Activated CD8-positive, alpha-beta T cell treated with anti-CD3 and anti-CD28 coated beads for 36 hours (primary cell): ENCODE data around the gene PDGFC. TPM values are rescaled to one million over a fixed set of nuclear protein-coding genes. Genes with fewer than 3 reads are reported as not detected.

Experiments
- ATAC-seq: fragments of 200-7000 bp; cut with Tn5 transposase; one replicate; pipeline ENCODE4 v1.10.0; 2021; ENCODE audit warnings: mild to moderate bottlenecking, moderate library complexity
- CTCF ChIA-PET: fragments of 350-600 bp; sonication (Branson Sonifier 250); formaldehyde crosslinking; loops from one replicate; lab custom pipeline; 2021; ENCODE audit warnings: antibody characterized with exemption; lab: Charles Lee
- POLR2A ChIA-PET: fragments of 350-600 bp; sonication (Branson Sonifier 250); formaldehyde crosslinking; loops from one replicate; lab custom pipeline; 2021; ENCODE audit warnings: antibody characterized with exemption; lab: Charles Lee
- DNase-seq: peaks from one replicate; pipeline ENCODE4 v3.0.0-alpha.2; 2020
- H3K27ac Mint-ChIP-seq: one replicate; pipeline ENCODE4 v1.8.0; 2021; ENCODE audit warnings: mild to moderate bottlenecking, mixed read lengths
- H3K27me3 Mint-ChIP-seq: one replicate; pipeline ENCODE4 v1.8.0; 2021; ENCODE audit warnings: mixed read lengths
- H3K36me3 Mint-ChIP-seq: one replicate; pipeline ENCODE4 v1.8.0; 2021; ENCODE audit warnings: low read depth, mixed read lengths
- H3K4me1 Mint-ChIP-seq: one replicate; pipeline ENCODE4 v1.8.0; 2021; ENCODE audit warnings: low read depth, mixed read lengths
- H3K4me3 Mint-ChIP-seq: one replicate; pipeline ENCODE4 v1.8.0; 2021; ENCODE audit warnings: mild to moderate bottlenecking, moderate library complexity, mixed read lengths
- H3K9me3 Mint-ChIP-seq: one replicate; pipeline ENCODE4 v1.8.0; 2021; ENCODE audit warnings: mixed read lengths
- intact Hi-C: fragments of 100-400 bp; cut with micrococcal nuclease; formaldehyde crosslinking; loops from one replicate; pipeline ENCODE4 v1.10.0; 2022
- total RNA-seq, 2 experiments: library from RNA; stranded (reverse); gene quantifications; one replicate each; pipeline ENCODE4 v1.2.3, GENCODE V29; 2021
- TF ChIP-seq, protein P1 (sequence below): fragments of 200-600 bp; IDR thresholded peaks from one replicate; pipeline ENCODE4 v1.8.0; 2022; ENCODE audit warnings: antibody characterized with exemption, mild to moderate bottlenecking

PDGFC gene
- total RNA-seq, 2 experiments from 2014 or later: not detected

GRCh38 chr4:156948738-156949137, 22.9 kb downstream of the PDGFC start:
- ATAC-seq: no peak
- TF ChIP-seq, protein P1, sequence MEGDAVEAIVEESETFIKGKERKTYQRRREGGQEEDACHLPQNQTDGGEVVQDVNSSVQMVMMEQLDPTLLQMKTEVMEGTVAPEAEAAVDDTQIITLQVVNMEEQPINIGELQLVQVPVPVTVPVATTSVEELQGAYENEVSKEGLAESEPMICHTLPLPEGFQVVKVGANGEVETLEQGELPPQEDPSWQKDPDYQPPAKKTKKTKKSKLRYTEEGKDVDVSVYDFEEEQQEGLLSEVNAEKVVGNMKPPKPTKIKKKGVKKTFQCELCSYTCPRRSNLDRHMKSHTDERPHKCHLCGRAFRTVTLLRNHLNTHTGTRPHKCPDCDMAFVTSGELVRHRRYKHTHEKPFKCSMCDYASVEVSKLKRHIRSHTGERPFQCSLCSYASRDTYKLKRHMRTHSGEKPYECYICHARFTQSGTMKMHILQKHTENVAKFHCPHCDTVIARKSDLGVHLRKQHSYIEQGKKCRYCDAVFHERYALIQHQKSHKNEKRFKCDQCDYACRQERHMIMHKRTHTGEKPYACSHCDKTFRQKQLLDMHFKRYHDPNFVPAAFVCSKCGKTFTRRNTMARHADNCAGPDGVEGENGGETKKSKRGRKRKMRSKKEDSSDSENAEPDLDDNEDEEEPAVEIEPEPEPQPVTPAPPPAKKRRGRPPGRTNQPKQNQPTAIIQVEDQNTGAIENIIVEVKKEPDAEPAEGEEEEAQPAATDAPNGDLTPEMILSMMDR: no peak
- no peaks in the 10 kb centered on the region for H3K27me3 Mint-ChIP-seq
- DNase-seq: no peak
- no peak overlapping the region for H3K4me3 Mint-ChIP-seq
- CTCF ChIA-PET: no interaction called here
- no peaks in the 10 kb centered on the region for H3K9me3 Mint-ChIP-seq
- POLR2A ChIA-PET: no interaction called here
- H3K27ac Mint-ChIP-seq: no peak overlapping the region
- intact Hi-C loops: no loop called here
- H3K4me1 Mint-ChIP-seq: no peaks in the 10 kb centered on the region
- no peaks in the 10 kb centered on the region for H3K36me3 Mint-ChIP-seq

- ChIA-PET CTCF (no interaction called here), POLR2A (no interaction called here)
- intact Hi-C loops: no loop called here
- TF ChIP-seq, protein P1: no peak
- Mint-ChIP-seq H3K9me3 (no peaks in the 10 kb centered on the region), H3K4me3 (no peak overlapping the region), H3K36me3 (no peaks in the 10 kb centered on the region), H3K27me3 (no peaks in the 10 kb centered on the region), H3K4me1 (no peaks in the 10 kb centered on the region), H3K27ac (no peak overlapping the region)
- DNase-seq: no peak
- no peak for ATAC-seq
These were observed 23.5 kb downstream of the PDGFC start for GRCh38 chr4:156948133-156948532.

GRCh38 chr4:156946516-156947424, 24.8 kb downstream of the PDGFC start:
- intact Hi-C loops: no loop called here
- ChIA-PET CTCF (no interaction called here), POLR2A (no interaction called here)
- ATAC-seq (no peak), DNase-seq (no peak)
- TF ChIP-seq, protein P1: no peak
- Mint-ChIP-seq H3K27me3 (no peaks in the 10 kb centered on the region), H3K36me3 (no peaks in the 10 kb centered on the region), H3K4me3 (no peak overlapping the region), H3K9me3 (no peaks in the 10 kb centered on the region), H3K27ac (no peak overlapping the region), H3K4me1 (no peaks in the 10 kb centered on the region)

- Mint-ChIP-seq H3K27ac (no peak overlapping the region), H3K36me3 (no peaks in the 10 kb centered on the region), H3K4me3 (no peak overlapping the region), H3K9me3 (no peaks in the 10 kb centered on the region), H3K4me1 (no peaks in the 10 kb centered on the region), H3K27me3 (no peaks in the 10 kb centered on the region)
- CTCF ChIA-PET: no interaction called here
- intact Hi-C loops: no loop called here
- ATAC-seq: no peak
- TF ChIP-seq, protein P1: no peak
- POLR2A ChIA-PET: no interaction called here
- DNase-seq: no peak
These were observed 26.1 kb downstream of the PDGFC start for GRCh38 chr4:156945532-156945931.

DNA sequence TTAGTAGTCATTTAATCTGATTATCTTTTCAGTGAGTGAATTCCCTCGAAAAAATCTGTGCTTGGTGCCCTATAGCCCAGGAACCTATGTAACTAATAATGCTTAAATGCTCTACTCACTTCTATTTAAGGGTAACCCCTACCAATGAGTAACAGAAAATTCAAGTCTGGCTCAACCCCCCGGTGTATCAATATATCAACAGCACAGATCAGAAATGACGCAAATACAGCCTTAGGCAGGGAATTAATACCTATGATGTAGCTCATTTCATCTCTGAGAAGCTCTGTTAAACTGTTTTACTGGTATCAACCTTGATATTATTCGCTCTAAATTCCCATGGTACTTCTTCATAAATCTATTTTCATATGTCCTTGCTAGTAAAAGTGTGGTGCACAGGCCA, 28.6 kb downstream of the PDGFC start:
- ChIA-PET POLR2A (no interaction called here), CTCF (no interaction called here)
- H3K27me3 Mint-ChIP-seq: no peaks in the 10 kb centered on the region
- no peak overlapping the region for H3K4me3 Mint-ChIP-seq
- ATAC-seq: no peak
- no peak overlapping the region for H3K27ac Mint-ChIP-seq
- no peaks in the 10 kb centered on the region for H3K4me1 Mint-ChIP-seq
- intact Hi-C loops: no loop called here
- H3K36me3 Mint-ChIP-seq: no peaks in the 10 kb centered on the region
- TF ChIP-seq, protein P1: no peak
- DNase-seq: no peak
- H3K9me3 Mint-ChIP-seq: no peaks in the 10 kb centered on the region
